HG03469 (cell line): ENCODE measurements around the gene IER3.
"Not testable (repeated sequence)": the region's sequence is repeated elsewhere in the genome, so short reads cannot be mapped to it uniquely, and the experiment has no call there.

Experiments
- ATAC-seq: cut with Tn5 transposase; IDR thresholded peaks from one replicate; pipeline ENCODE4 v1.9.1; 2021; ENCODE audit warnings: mild to moderate bottlenecking, moderate library complexity, moderate number of reproducible peaks; ENCODE audit not compliant: unreplicated experiment

Gene IER3

GRCh38 chr6:30725713-30726505 lies 18.4 kb downstream of the IER3 start:
- ATAC-seq: no peak

- ATAC-seq: no peak
Observed at GRCh38 chr6:30724906-30725667, 19.3 kb downstream of the IER3 start.

GRCh38 chr6:30723843-30724741 lies 20.3 kb downstream of the IER3 start:
- not testable (repeated sequence) for ATAC-seq

- ATAC-seq: not testable (repeated sequence)
Observed at GRCh38 chr6:30723159-30723842, 21.0 kb downstream of the IER3 start.

GRCh38 chr6:30722280-30723112 lies 21.9 kb downstream of the IER3 start:
- ATAC-seq: no peak

GRCh38 chr6:30722025-30722279 lies 22.4 kb downstream of the IER3 start:
- not testable (repeated sequence) for ATAC-seq

GRCh38 chr6:30721198-30722024 lies 22.9 kb downstream of the IER3 start:
- ATAC-seq: no peak

- no peak for ATAC-seq
Observed at GRCh38 chr6:30720738-30721197, 23.6 kb downstream of the IER3 start.

- ATAC-seq: no peak
Observed at GRCh38 chr6:30719791-30720737, 24.3 kb downstream of the IER3 start, which contains the start of gene TUBB. Gene TUBB (plus strand): TSS chr6:30720352. CDS start chr6:30720507, 155 bp downstream.

GRCh38 chr6:30719356-30719755 lies 25.0 kb downstream of the IER3 start:
- no peak for ATAC-seq

GRCh38 chr6:30717845-30718720 lies 26.3 kb downstream of the IER3 start:
- not testable (repeated sequence) for ATAC-seq

- peak; percentile 39 for ATAC-seq
Observed at GRCh38 chr6:30717129-30717844, 27.1 kb downstream of the IER3 start, which contains the start of gene MDC1. Gene MDC1 (minus strand): TSS chr6:30717281. CDS start chr6:30715175, 2,106 bp downstream.

GRCh38 chr6:30716879-30717128 lies 27.5 kb downstream of the IER3 start:
- ATAC-seq: no peak

GRCh38 chr6:30714263-30714662 lies 30.1 kb downstream of the IER3 start:
- ATAC-seq: no peak

GRCh38 chr6:30712441-30712945 lies 31.9 kb downstream of the IER3 start:
- no peak for ATAC-seq

- no peak for ATAC-seq
Observed at GRCh38 chr6:30711758-30712380, 32.5 kb downstream of the IER3 start.
